SK-N-SH (cell line): ENCODE measurements around the gene DOCK10. TPM values are rescaled to one million over a fixed set of nuclear protein-coding genes. Genes with fewer than 3 reads are reported as not detected.

Source experiments
- CTCF ChIA-PET: fragments of 300-600, 350-600 bp; formaldehyde crosslinking; extraction: SDS; loops from one replicate; lab custom pipeline; 2021; lab: Yijun Ruan, JAX
- POLR2A ChIA-PET: fragments of 350-600 bp; sonication (Branson Sonifier 250); formaldehyde crosslinking; extraction: SDS; loops from one replicate; lab custom pipeline; 2020; ENCODE audit warnings: antibody characterized with exemption, inconsistent platforms; lab: Yijun Ruan, JAX
- DNase-seq: peaks from one replicate; pipeline ENCODE4 v3.0.0; 2012
- H2AFZ ChIP-seq: fragments of 200-600 bp; sonication (generic); 2 replicates; pipeline ENCODE4 v1.8.1; 2016; ENCODE audit warnings: antibody characterized with exemption, mild to moderate bottlenecking, low read depth
- H3F3A ChIP-seq: fragments of 200-600 bp; sonication (generic); replicated peaks from 2 replicates; pipeline ENCODE3; 2016; ENCODE audit warnings: antibody characterized with exemption, mild to moderate bottlenecking; ENCODE audit not compliant: insufficient read depth
- H3K27ac ChIP-seq, 2 experiments: fragments of 200-500 bp in 1 of 2; fragments of 200-600 bp in 1 of 2; sonication (Bioruptor generic) in 1 of 2; sonication (generic), shearing (Covaris generic) in 1 of 2; 2 replicates each; pipeline versions ENCODE4 v1.5.1 to v1.6.1; 2014 to 2016; ENCODE audit warnings: low read depth in 2 of 2, inconsistent platforms in 1 of 2, low read length in 1 of 2, mild to moderate bottlenecking in 1 of 2, mixed read lengths in 1 of 2
- H3K27me3 ChIP-seq: fragments of 200-600 bp; sonication (generic), shearing (Covaris generic); 2 replicates; pipeline ENCODE4 v1.6.1; 2016; ENCODE audit warnings: mixed run types; ENCODE audit not compliant: insufficient read depth
- H3K36me3 ChIP-seq, 2 experiments: fragments of 200-500 bp in 1 of 2; fragments of 200-600 bp in 1 of 2; sonication (Bioruptor generic) in 1 of 2; sonication (generic) in 1 of 2; replicated peaks in 1 of 2; 2 replicates each; pipeline versions ENCODE3 to v1.5.1; 2014 to 2016; ENCODE audit warnings: low read length in 1 of 2, mild to moderate bottlenecking in 1 of 2; ENCODE audit not compliant: insufficient read depth in 2 of 2, control insufficient read depth in 1 of 2
- H3K4me1 ChIP-seq, 2 experiments: fragments of 200-500 bp in 1 of 2; fragments of 200-600 bp in 1 of 2; sonication (Bioruptor generic) in 1 of 2; sonication (generic), shearing (Covaris generic) in 1 of 2; 2 replicates each; pipeline versions ENCODE4 v1.5.1 to v1.6.1; 2014 to 2016; ENCODE audit warnings: low read depth in 1 of 2, low read length in 1 of 2, mixed run types in 1 of 2; ENCODE audit not compliant: insufficient read depth in 2 of 2, control insufficient read depth in 1 of 2
- H3K4me2 ChIP-seq: fragments of 200-600 bp; sonication (generic), shearing (Covaris generic); 2 replicates; pipeline ENCODE4 v1.6.1; 2017; ENCODE audit warnings: mixed run types
- H3K4me3 ChIP-seq, 2 experiments: fragments of 200-500 bp in 1 of 2; fragments of 200-600 bp in 1 of 2; sonication (Bioruptor generic) in 1 of 2; sonication (generic), shearing (Covaris generic) in 1 of 2; 2 replicates each; pipeline versions ENCODE4 v1.5.1 to v1.8.1; 2014 to 2016; ENCODE audit warnings: low read depth in 2 of 2, inconsistent platforms in 1 of 2, low read length in 1 of 2, mild to moderate bottlenecking in 1 of 2, mixed read lengths in 1 of 2, moderate library complexity in 1 of 2
- H3K79me2 ChIP-seq: fragments of 200-600 bp; sonication (generic); 2 replicates; pipeline ENCODE4 v1.8.1; 2017; ENCODE audit warnings: mild to moderate bottlenecking; ENCODE audit not compliant: insufficient read depth
- H3K9ac ChIP-seq: fragments of 200-600 bp; sonication (generic); 2 replicates; pipeline ENCODE4 v1.6.1; 2017; ENCODE audit warnings: mixed run types
- H3K9me2 ChIP-seq: fragments of 200-600 bp; sonication (generic); 2 replicates; pipeline ENCODE4 v1.6.1; 2017; ENCODE audit warnings: mixed run types
- H3K9me3 ChIP-seq: fragments of 200-600 bp; sonication (generic); 2 replicates; pipeline ENCODE4 v1.6.1; 2017; ENCODE audit warnings: mixed run types, mild to moderate bottlenecking, moderate library complexity
- H4K20me1 ChIP-seq: fragments of 200-600 bp; sonication (generic); 2 replicates; pipeline ENCODE4 v1.6.1; 2017; ENCODE audit warnings: mild to moderate bottlenecking, mixed run types; ENCODE audit not compliant: insufficient read depth
- FOSL2 ChIP-seq: IDR thresholded peaks from 2 replicates; pipeline ENCODE4 v1.4.0; 2012; ENCODE audit warnings: low read depth, mild to moderate bottlenecking, moderate library complexity, borderline replicate concordance
- FOXM1 ChIP-seq: IDR thresholded peaks from 2 replicates; pipeline ENCODE4 v1.4.0; 2012; ENCODE audit warnings: low read depth, mild to moderate bottlenecking
- GABPA ChIP-seq: IDR thresholded peaks from 2 replicates; pipeline ENCODE4 v1.4.0; 2012; ENCODE audit warnings: low read depth, mild to moderate bottlenecking
- GATA2 ChIP-seq: sonication (generic); formaldehyde crosslinking; IDR thresholded peaks from 2 replicates; pipeline ENCODE4 v1.5.0; 2020; ENCODE audit warnings: mild to moderate bottlenecking, missing genetic modification reagents
- IRF3 ChIP-seq: fragments of 150-350 bp; IDR thresholded peaks from 2 replicates; pipeline ENCODE4 v1.6.1; 2016; ENCODE audit warnings: mild to moderate bottlenecking, low read depth, low read length
- JUND ChIP-seq: IDR thresholded peaks from 2 replicates; pipeline ENCODE4 v1.4.0; 2012
- MAX ChIP-seq: IDR thresholded peaks from 2 replicates; pipeline ENCODE4 v1.4.0; 2012; ENCODE audit warnings: low read depth
- MXI1 ChIP-seq: IDR thresholded peaks from 2 replicates; pipeline ENCODE4 v1.6.1; 2012; ENCODE audit warnings: mild to moderate bottlenecking, low read depth, low read length, improper control_type of control experiment
- NRF1 ChIP-seq: IDR thresholded peaks from 2 replicates; pipeline ENCODE4 v1.6.1; 2012; ENCODE audit warnings: low read depth, mild to moderate bottlenecking, low read length
- REST ChIP-seq: IDR thresholded peaks from 2 replicates; pipeline ENCODE4 v1.6.1; 2012; ENCODE audit warnings: mild to moderate bottlenecking, low read depth, low read length, moderate library complexity
- RFX5 ChIP-seq: IDR thresholded peaks from 2 replicates; pipeline ENCODE4 v1.6.1; 2012; ENCODE audit warnings: mild to moderate bottlenecking, improper control_type of control experiment, low read length
- SIN3A ChIP-seq: IDR thresholded peaks from 2 replicates; pipeline ENCODE4 v1.6.1; 2012; ENCODE audit warnings: low read depth, mild to moderate bottlenecking, low read length, moderate library complexity, borderline replicate concordance
- USF2 ChIP-seq: fragments of 150-350 bp; IDR thresholded peaks from 2 replicates; pipeline ENCODE4 v1.6.1; 2017; ENCODE audit warnings: antibody characterized with exemption, low read length, low read depth, borderline replicate concordance
- WGBS: methylation state at CpG from one replicate; pipeline ENCODE4 v1.1.6; 2017; ENCODE audit warnings: low lambda C conversion rate; 5-methylcytosine and 5-hydroxymethylcytosine counted together
- polyA plus RNA-seq, 3 experiments: library from polyadenylated mRNA; depleted of rRNA; stranded (reverse); fragments of >200 nt; gene quantifications; 2 replicates each; pipeline ENCODE4 v1.2.3, GENCODE V29; 2012

Gene DOCK10
- polyA plus RNA-seq, 1 of the 3 experiments (the other 2 are of a cell fraction) = 24.1 TPM

- peaks cover 86% of the 10 kb centered on the region for H3K79me2 ChIP-seq
Observed at GRCh38 chr2:225031599-225031998, 10.7 kb downstream of the DOCK10 start.

GRCh38 chr2:225030893-225031292 is 11.4 kb downstream of the DOCK10 start:
- Histone ChIP-seq H3K27me3 (no peaks in the 10 kb centered on the region), H3K4me1 (peaks cover 0 to 11% of the 10 kb centered on the region in 2 experiments; a peak in 2 of 4 replicates), H2AFZ (no peak overlapping the region), H3K9me2 (no peaks in the 10 kb centered on the region), H3K36me3 (peaks cover 0 to 6% of the 10 kb centered on the region in 2 experiments), H3K9me3 (no peaks in the 10 kb centered on the region), H3K4me2 (no peak overlapping the region), H3K9ac (no peak overlapping the region), H3K79me2 (peaks cover 79% of the 10 kb centered on the region), H4K20me1 (no peaks in the 10 kb centered on the region), H3F3A (peaks cover 11% of the 10 kb centered on the region), H3K27ac (no peak overlapping the region), H3K4me3 (no peak overlapping the region)
- POLR2A ChIA-PET = no interaction called here
- DNase-seq = no peak
- WGBS = 100% methylated on average over 1 of the region's 1 CpG
- CTCF ChIA-PET = no interaction called here
- TF ChIP-seq REST (no peak), MAX (no peak), USF2 (no peak), MXI1 (no peak), GATA2 (CRISPR knock-in tag) (no peak), IRF3 (no peak), FOSL2 (no peak), FOXM1 (no peak), SIN3A (no peak), JUND (no peak), RFX5 (no peak), GABPA (no peak), NRF1 (no peak)

More at GRCh38 chr2:225031599-225031998, 10.7 kb downstream of the DOCK10 start:
- CTCF ChIA-PET = no interaction called here
- Histone ChIP-seq H3K9me3 (no peaks in the 10 kb centered on the region), H3K9ac (no peak overlapping the region), H3K27ac (no peak overlapping the region), H3K36me3 (peaks cover 0 to 6% of the 10 kb centered on the region in 2 experiments), H3K4me1 (peaks cover 0 to 4% of the 10 kb centered on the region in 2 experiments; a peak in 2 of 4 replicates), H3K4me2 (no peak overlapping the region), H2AFZ (no peak overlapping the region), H3K27me3 (no peaks in the 10 kb centered on the region), H3K4me3 (no peak overlapping the region), H4K20me1 (no peaks in the 10 kb centered on the region), H3K9me2 (no peaks in the 10 kb centered on the region), H3F3A (peaks cover 8% of the 10 kb centered on the region)
- POLR2A ChIA-PET = no interaction called here
- no peak for TF ChIP-seq JUND
- no peak for DNase-seq
- 91% methylated on average over 4 of the region's 4 CpGs for WGBS
